Loucy (cell line): ENCODE measurements around the gene ZNF648.

ENCODE experiments used
- H2AFZ ChIP-seq: fragments of 200-600 bp; sonication (generic); 2 replicates; pipeline ENCODE4 v1.6.0; 2016; ENCODE audit warnings: antibody characterized with exemption, mild to moderate bottlenecking, low read length, moderate library complexity
- H3F3A ChIP-seq: fragments of 200-600 bp; 2 replicates; pipeline ENCODE4 v1.6.0; 2016; ENCODE audit warnings: antibody characterized with exemption, low read depth, mild to moderate bottlenecking
- H3K27me3 ChIP-seq: fragments of 200-600 bp; sonication (generic); 2 replicates; pipeline ENCODE4 v1.6.1; 2014; ENCODE audit warnings: low read length, mild to moderate bottlenecking; ENCODE audit not compliant: insufficient read depth, poor library complexity, severe bottlenecking
- H3K36me3 ChIP-seq: fragments of 200-600 bp; sonication (generic); 2 replicates; pipeline ENCODE4 v1.6.1; 2016; ENCODE audit warnings: low read length; ENCODE audit not compliant: insufficient read depth
- H3K4me1 ChIP-seq: fragments of 200-600 bp; sonication (generic); 2 replicates; pipeline ENCODE4 v1.5.1; 2014; ENCODE audit warnings: low read length, mild to moderate bottlenecking; ENCODE audit not compliant: insufficient read depth, poor library complexity, severe bottlenecking
- H3K4me2 ChIP-seq: fragments of 200-600 bp; sonication (generic); 2 replicates; pipeline ENCODE4 v1.6.0; 2014; ENCODE audit warnings: antibody characterized with exemption, low read length, low read depth, mild to moderate bottlenecking; ENCODE audit not compliant: poor library complexity, severe bottlenecking
- H3K4me3 ChIP-seq: fragments of 200-600 bp; sonication (generic); 2 replicates; pipeline ENCODE4 v1.5.1; 2014; ENCODE audit warnings: low read length, mild to moderate bottlenecking, mixed read lengths; ENCODE audit not compliant: poor library complexity, severe bottlenecking
- H3K79me2 ChIP-seq: fragments of 200-600 bp; sonication (generic); 2 replicates; pipeline ENCODE4 v1.6.1; 2014; ENCODE audit warnings: low read length; ENCODE audit not compliant: insufficient read depth
- H3K9ac ChIP-seq: fragments of 200-600 bp; sonication (generic); 2 replicates; pipeline ENCODE4 v1.6.0; 2014; ENCODE audit warnings: mild to moderate bottlenecking, low read depth, low read length, moderate library complexity; ENCODE audit not compliant: poor library complexity, severe bottlenecking
- H3K9me2 ChIP-seq: fragments of 200-600 bp; sonication (generic); replicated peaks from 2 replicates; pipeline ENCODE4 v1.6.1; 2016; ENCODE audit warnings: low read depth, low read length, mixed read lengths
- H3K9me3 ChIP-seq: fragments of 200-600 bp; sonication (generic); 2 replicates; pipeline ENCODE4 v1.6.1; 2014; ENCODE audit warnings: mild to moderate bottlenecking, antibody characterized with exemption, low read length, low read depth; ENCODE audit not compliant: insufficient read depth
- H4K20me1 ChIP-seq: fragments of 200-600 bp; sonication (generic); 2 replicates; pipeline ENCODE4 v1.6.0; 2014; ENCODE audit warnings: antibody characterized with exemption, low read length, mild to moderate bottlenecking; ENCODE audit not compliant: insufficient read depth, poor library complexity, severe bottlenecking
- CTCF ChIP-seq: fragments of 200-600 bp; sonication (generic); conservative IDR thresholded peaks from 2 replicates; pipeline ENCODE4 v1.5.1; 2014; ENCODE audit warnings: mild to moderate bottlenecking, antibody characterized with exemption, low read length
- EZH2phosphoT487 ChIP-seq: fragments of 200-600 bp; IDR thresholded peaks from 2 replicates; pipeline ENCODE4 v1.6.1; 2018; ENCODE audit warnings: antibody characterized with exemption, mild to moderate bottlenecking, moderate library complexity, borderline replicate concordance

Gene ZNF648

GRCh38 chr1:182107209-182107608 is 45.7 kb upstream of the ZNF648 start:
- Histone ChIP-seq H3F3A (no peaks in the 10 kb centered on the region), H3K9ac (no peak overlapping the region), H3K36me3 (no peaks in the 10 kb centered on the region), H3K4me1 (no peaks in the 10 kb centered on the region), H3K9me3 (no peaks in the 10 kb centered on the region), H4K20me1 (no peaks in the 10 kb centered on the region), H3K4me3 (no peak overlapping the region), H3K79me2 (no peaks in the 10 kb centered on the region), H2AFZ (no peak overlapping the region), H3K27me3 (peaks cover 21% of the 10 kb centered on the region), H3K4me2 (no peak overlapping the region), H3K9me2 (no peaks in the 10 kb centered on the region)
- no peak for TF ChIP-seq CTCF
- no peak for TF ChIP-seq EZH2phosphoT487

- Histone ChIP-seq H4K20me1 (no peaks in the 10 kb centered on the region), H3F3A (no peaks in the 10 kb centered on the region), H3K4me2 (no peak overlapping the region), H3K9ac (no peak overlapping the region), H3K36me3 (no peaks in the 10 kb centered on the region), H3K4me3 (no peak overlapping the region), H3K4me1 (no peaks in the 10 kb centered on the region), H3K27me3 (peaks cover 15% of the 10 kb centered on the region), H3K9me3 (no peaks in the 10 kb centered on the region), H2AFZ (no peak overlapping the region), H3K79me2 (no peaks in the 10 kb centered on the region), H3K9me2 (no peaks in the 10 kb centered on the region)
- TF ChIP-seq CTCF (no peak), EZH2phosphoT487 (no peak)
Observed at GRCh38 chr1:182102043-182102416, 40.5 kb upstream of the ZNF648 start.

GRCh38 chr1:182101415-182102042 is 40.0 kb upstream of the ZNF648 start:
- Histone ChIP-seq H3K9me2 (no peaks in the 10 kb centered on the region), H2AFZ (no peak overlapping the region), H3K4me2 (no peak overlapping the region), H4K20me1 (no peaks in the 10 kb centered on the region), H3K36me3 (no peaks in the 10 kb centered on the region), H3F3A (no peaks in the 10 kb centered on the region), H3K9ac (no peak overlapping the region), H3K9me3 (no peaks in the 10 kb centered on the region), H3K79me2 (no peaks in the 10 kb centered on the region), H3K4me1 (no peaks in the 10 kb centered on the region), H3K27me3 (peaks cover 14% of the 10 kb centered on the region), H3K4me3 (no peak overlapping the region)
- TF ChIP-seq EZH2phosphoT487 (no peak), CTCF (no peak)
